HUES6 (cell line): Measurements from ENCODE around the gene PRR36.
A peak's percentile ranks its signal among the peaks of the same experiment; 100 is the strongest.

Experiments
- H3K27ac ChIP-seq: 2 replicates; pipeline ENCODE4 v1.7.0; 2013; ENCODE audit warnings: low read depth, mild to moderate bottlenecking, low read length, inconsistent platforms
- H3K27me3 ChIP-seq: 2 replicates; pipeline ENCODE4 v1.6.1; 2013; ENCODE audit warnings: low read length; ENCODE audit not compliant: control insufficient read depth, insufficient read depth
- H3K36me3 ChIP-seq: 2 replicates; pipeline ENCODE4 v1.6.1; 2013; ENCODE audit warnings: low read length; ENCODE audit not compliant: control insufficient read depth, insufficient read depth
- H3K4me1 ChIP-seq: 2 replicates; pipeline ENCODE4 v1.6.1; 2013; ENCODE audit warnings: low read length; ENCODE audit not compliant: control insufficient read depth, insufficient read depth
- H3K4me3 ChIP-seq: 2 replicates; pipeline ENCODE4 v1.5.1; 2013; ENCODE audit warnings: low read depth, low read length
- H3K9ac ChIP-seq: one replicate; pipeline ENCODE4 v1.6.1; 2013; ENCODE audit warnings: mild to moderate bottlenecking, low read length
- H3K9me3 ChIP-seq: 2 replicates; pipeline ENCODE4 v1.6.1; 2013; ENCODE audit warnings: low read depth, low read length; ENCODE audit not compliant: control insufficient read depth, insufficient read depth

Gene PRR36

DNA sequence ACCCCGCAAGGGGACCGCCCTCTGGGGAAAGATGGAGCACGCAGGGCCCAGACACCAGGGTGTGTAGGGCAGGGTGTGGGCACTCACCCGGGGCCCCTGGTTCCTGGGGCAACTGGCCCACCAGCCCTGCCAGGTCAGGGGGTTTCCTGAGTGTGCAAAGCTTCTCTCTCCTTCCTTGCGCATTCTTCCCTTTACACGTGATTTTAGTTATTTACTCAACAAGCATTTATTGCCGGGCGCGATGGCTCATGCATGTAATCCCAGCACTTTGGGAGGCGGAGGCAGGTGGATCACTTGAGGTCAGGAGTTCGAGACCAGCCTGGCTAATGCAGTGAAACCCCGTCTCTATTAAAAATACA is 20.4 kb downstream of the PRR36 start:
- Histone ChIP-seq H3K4me3 (peak overlapping the region; percentile 48), H3K9me3 (no peaks in the 10 kb centered on the region), H3K27me3 (peaks cover 51% of the 10 kb centered on the region), H3K9ac (no peak overlapping the region), H3K36me3 (no peaks in the 10 kb centered on the region), H3K27ac (no peak overlapping the region), H3K4me1 (peaks cover 19% of the 10 kb centered on the region)

DNA sequence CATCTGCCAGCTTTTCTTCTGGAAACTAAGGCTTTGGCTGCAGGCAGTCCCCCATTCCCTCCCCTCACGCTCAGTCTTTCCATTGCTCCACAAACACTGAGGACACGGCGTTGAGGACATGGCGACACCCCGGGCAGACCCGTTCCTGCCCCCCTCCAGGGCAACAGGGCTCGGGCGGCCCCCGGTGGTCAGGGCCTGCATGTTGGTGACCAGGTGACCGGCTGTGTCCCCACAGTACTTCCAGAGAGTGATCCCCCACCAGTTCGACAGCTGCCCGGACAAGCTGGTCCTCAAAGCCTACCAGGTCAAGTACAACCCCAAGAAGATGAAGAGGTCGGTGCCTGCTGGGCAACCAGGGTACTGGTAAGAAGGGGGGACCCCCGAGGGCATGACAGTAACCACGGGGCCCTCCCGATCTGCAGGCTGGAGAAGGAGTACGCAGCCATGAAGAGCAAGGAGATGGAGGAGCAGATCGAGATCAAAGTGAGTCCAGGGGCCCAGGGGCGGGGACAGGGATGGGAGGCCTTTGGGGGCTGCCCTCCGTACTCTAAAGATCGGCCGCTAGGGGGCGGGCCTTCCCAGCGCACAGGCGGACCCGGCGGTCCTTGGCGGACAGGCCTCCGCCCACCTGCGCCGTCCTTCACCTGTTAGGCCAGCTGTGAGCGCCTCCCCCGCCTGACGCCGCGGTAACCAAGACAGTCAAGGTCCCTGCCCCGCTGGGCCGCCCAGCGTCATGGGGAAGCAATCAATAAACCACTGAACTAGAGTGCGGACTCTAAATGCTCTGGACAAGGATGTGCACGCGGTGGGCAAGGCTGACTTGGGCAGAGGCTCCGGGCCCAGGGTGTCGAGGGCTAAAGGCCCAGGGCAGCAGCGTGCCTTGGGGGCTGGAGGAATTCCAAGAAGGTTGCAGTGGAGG is 21.1 kb downstream of the PRR36 start:
- peaks cover 47% of the 10 kb centered on the region for H3K27me3 ChIP-seq
- peak overlapping the region; percentile 48 for H3K4me3 ChIP-seq
- H3K27ac ChIP-seq, result no peak overlapping the region
- H3K9ac ChIP-seq, result no peak overlapping the region
- no peaks in the 10 kb centered on the region for H3K9me3 ChIP-seq
- peaks cover 15% of the 10 kb centered on the region for H3K4me1 ChIP-seq
- H3K36me3 ChIP-seq, result no peaks in the 10 kb centered on the region

DNA sequence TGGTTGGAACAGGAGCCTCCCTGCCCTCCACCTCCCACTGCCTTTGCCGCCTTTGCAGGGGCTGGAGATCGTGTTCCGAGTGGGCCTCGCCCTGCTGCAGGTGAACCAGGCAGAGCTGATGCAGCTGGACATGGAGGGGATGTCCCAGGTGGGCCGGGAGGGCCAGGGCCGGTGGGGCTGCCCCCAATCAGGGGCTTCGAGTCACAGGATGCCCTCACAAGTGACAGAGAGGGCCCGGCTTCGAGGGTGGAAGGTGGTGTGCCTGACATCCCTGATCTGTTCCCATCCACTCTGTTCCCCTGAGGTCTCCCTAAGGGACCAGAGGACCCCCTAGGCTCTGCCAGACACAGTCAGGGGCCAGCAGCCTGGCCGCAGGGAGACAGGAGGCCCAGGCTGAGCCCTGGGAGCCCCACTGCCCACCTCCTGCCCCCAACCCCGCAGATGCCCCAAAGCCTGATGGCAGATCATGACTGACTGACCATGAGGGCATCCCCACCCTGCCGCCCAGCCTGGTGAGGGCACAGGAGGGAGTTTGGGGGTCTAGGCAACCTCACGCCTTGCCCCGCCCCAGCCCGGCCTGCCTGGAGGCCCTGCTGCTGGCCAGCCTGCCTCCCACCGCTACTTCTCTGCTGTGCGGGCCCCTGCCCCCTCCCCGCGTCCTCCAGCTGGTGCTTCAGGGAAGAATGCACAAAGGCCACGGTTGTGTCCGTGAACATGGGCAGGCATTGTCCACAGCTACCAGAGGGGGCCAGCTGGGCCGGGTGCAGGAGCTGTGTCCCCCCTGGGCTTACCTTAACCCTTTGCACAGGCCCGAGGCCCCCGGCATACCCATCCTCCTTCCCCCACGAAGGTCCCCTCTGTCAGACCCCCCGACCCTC is 22.3 kb downstream of the PRR36 start:
- H3K27me3 ChIP-seq, result peaks cover 36% of the 10 kb centered on the region
- H3K9me3 ChIP-seq, result no peaks in the 10 kb centered on the region
- H3K9ac ChIP-seq, result no peak overlapping the region
- H3K4me3 ChIP-seq, result no peak overlapping the region
- peaks cover 9% of the 10 kb centered on the region for H3K4me1 ChIP-seq
- H3K27ac ChIP-seq, result no peak overlapping the region
- H3K36me3 ChIP-seq, result no peaks in the 10 kb centered on the region

DNA sequence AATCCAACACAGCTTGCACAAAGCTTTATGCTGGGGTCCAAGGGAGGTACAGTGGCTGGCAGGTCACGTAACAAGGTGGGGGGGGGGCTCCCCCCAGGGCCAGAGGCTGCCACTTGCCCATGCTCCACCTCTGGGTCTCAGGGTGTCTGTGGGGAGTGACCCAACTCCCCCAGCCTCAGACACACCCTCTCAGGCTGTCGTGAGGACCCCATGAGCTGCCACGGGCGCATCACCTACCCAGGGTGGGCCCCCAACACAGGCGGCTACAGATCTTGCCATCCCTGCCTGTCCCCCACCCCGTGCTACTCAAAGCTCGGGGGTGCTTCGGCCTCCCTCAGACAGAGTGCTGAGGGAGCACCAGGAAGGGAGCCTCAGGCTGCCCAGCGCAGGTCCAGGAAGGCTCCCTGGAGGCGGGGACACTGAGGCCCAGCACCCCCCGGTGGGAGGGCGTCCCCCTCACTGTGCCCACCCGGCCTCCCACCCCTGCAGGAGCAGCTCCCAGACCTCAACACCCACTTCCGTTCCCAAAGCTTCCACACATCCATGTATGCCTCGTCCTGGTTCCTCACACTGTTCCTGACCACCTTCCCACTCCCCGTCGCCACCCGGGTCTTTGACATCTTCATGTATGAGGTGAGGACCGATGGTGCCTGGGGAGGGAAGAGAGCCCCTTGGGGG is 23.1 kb downstream of the PRR36 start:
- Histone ChIP-seq H3K4me3 (no peak overlapping the region), H3K36me3 (no peaks in the 10 kb centered on the region), H3K9me3 (no peaks in the 10 kb centered on the region), H3K27ac (no peak overlapping the region), H3K27me3 (peaks cover 34% of the 10 kb centered on the region), H3K9ac (no peak overlapping the region), H3K4me1 (peaks cover 9% of the 10 kb centered on the region)

DNA sequence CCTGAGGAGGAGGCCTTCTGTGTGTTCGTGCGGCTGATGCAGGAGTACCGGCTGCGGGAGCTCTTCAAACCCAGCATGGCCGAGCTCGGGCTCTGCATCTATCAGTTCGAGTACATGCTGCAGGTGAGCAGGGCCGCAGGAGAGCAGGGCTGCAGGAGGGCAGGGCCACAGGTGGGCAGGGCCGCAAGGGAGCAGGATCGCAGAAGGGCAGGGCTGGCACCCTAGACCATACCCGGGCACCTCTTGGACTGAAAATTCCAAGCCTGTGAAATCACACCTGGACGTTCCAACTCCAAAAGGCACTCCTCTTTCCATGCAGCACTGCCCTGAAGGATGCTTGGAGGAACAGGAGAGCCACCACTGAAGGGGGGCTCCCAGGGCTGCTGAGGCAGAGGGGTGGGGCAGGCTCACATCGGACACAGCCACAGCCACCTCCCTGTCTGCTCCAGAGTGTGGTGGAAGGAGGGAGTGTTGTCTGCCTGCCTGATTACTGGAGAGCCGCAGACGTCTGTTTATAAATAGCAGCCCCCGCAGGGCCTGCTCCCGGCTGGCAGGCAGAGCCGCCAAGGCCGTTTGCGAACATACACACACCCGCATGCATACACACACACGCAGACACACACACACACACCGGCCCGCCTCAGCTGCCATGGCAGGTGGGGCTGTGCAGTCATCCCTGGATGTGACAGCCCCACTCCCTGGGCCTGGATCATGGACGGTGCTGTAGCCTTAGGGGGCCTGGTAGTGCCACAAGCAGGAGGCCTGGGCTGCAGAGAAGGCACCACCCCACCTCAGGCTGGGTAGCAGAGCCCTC is 24.0 kb downstream of the PRR36 start:
- H3K4me3 ChIP-seq, result no peak overlapping the region
- H3K4me1 ChIP-seq, result peaks cover 9% of the 10 kb centered on the region
- no peaks in the 10 kb centered on the region for H3K9me3 ChIP-seq
- no peaks in the 10 kb centered on the region for H3K36me3 ChIP-seq
- H3K27me3 ChIP-seq, result peaks cover 25% of the 10 kb centered on the region
- no peak overlapping the region for H3K27ac ChIP-seq
- H3K9ac ChIP-seq, result no peak overlapping the region

DNA sequence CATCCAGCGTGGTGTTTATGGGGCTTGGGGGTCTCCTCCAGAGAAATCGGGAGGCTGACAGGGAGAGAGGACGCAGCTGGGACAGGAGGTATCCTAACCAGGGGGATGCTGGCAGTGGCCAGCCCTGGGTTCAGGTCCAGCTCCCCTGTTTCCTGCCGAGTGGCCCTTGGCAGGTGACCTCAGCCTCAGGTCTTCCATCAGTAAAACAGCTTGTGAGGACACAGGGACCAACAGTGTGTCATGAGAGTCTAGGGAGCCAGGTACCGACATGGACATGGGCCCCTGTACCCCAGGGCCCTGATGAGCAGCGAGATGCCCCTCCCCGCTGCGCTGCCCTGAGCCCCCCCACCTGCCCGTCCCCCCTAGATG is 24.6 kb downstream of the PRR36 start:
- Histone ChIP-seq H3K36me3 (no peaks in the 10 kb centered on the region), H3K9me3 (no peaks in the 10 kb centered on the region), H3K27me3 (peaks cover 19% of the 10 kb centered on the region), H3K4me3 (no peak overlapping the region), H3K9ac (no peak overlapping the region), H3K4me1 (peaks cover 9% of the 10 kb centered on the region), H3K27ac (no peak overlapping the region)

DNA sequence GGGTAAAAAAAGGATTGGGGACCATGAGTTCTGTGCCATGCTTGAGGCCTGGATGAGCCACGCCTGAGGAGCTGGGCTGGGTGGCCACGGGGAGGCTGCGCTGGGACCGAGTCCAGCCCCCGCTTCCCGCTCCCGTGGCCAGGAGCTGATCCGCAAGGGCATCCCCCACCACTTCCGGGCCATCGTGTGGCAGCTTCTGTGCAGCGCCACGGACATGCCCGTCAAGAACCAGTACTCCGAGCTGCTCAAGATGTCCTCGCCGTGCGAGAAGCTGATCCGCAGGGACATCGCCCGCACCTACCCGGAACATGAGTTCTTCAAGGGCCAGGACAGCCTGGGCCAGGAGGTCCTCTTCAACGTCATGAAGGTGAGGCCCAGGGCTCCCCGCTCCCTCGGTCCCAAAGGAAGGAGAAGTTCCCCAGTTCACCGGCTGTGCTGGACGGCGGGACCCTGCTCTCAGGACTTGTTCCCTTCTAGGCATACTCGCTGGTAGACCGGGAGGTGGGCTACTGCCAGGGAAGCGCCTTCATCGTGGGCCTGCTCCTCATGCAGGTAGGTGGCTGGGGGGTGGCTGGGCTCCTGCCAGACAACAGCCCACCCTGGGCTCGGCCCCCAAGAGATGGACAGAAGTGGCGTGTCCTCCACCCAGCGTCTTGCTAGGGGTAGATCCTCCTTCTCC is 25.3 kb downstream of the PRR36 start:
- Histone ChIP-seq H3K4me3 (no peak overlapping the region), H3K9me3 (no peaks in the 10 kb centered on the region), H3K27ac (no peak overlapping the region), H3K9ac (no peak overlapping the region), H3K36me3 (no peaks in the 10 kb centered on the region), H3K4me1 (peaks cover 9% of the 10 kb centered on the region), H3K27me3 (peaks cover 12% of the 10 kb centered on the region; the same call in 1 of the 2 replicates)

DNA sequence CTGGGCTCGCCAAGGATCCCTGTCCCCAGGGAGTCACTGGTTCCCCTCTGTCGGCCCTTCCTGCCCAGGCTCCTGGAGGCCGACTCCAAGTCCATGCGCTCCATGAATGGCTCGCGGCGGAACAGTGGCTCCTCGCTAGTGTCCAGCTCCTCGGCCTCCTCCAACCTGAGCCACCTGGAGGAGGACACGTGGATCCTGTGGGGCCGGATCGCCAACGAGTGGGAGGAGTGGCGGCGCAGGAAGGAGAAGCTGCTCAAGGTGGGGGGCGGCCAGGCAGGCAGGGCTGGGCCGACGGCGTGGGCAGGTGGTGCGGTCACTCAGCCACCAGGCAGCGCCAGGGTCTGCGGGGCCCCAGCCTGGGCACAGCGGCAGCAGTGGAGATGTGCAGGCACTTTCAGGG is 26.5 kb downstream of the PRR36 start:
- Histone ChIP-seq H3K9ac (no peak overlapping the region), H3K36me3 (no peaks in the 10 kb centered on the region), H3K27me3 (peaks cover 9% of the 10 kb centered on the region; the same call in 1 of the 2 replicates), H3K9me3 (peaks cover 5% of the 10 kb centered on the region; the same call in 1 of the 2 replicates), H3K4me1 (no peaks in the 10 kb centered on the region), H3K27ac (no peak overlapping the region), H3K4me3 (no peak overlapping the region)

DNA sequence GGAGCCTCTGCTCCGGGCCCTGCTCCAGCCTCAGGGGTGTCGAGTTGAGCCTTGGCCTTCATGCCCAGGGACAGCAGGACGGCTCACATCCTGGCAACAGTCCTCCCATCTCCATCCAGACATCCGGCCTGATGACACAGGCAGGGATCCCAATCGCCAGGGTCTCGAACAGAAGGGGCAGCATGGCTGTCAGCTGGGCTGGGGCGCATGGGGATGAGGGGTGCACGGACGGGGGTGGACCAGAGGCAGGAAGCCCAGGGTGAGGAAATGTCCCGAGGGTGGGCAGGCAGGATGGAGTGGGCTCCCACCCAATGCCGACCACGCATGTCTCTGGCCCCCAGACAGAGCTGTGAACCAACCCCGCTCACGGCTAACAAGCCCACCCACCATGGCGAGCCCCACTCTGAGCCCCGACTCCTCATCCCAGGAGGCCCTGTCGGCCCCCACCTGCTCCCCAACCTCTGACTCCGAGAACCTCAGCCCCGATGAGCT is 28.0 kb downstream of the PRR36 start:
- Histone ChIP-seq H3K27ac (no peak overlapping the region), H3K9ac (no peak overlapping the region), H3K36me3 (no peaks in the 10 kb centered on the region), H3K27me3 (0 out of 2 replicates have a peak, but pooled peaks cover 5% of the 10 kb centered on the region), H3K4me1 (no peaks in the 10 kb centered on the region), H3K9me3 (peaks cover 14% of the 10 kb centered on the region; the same call in 1 of the 2 replicates), H3K4me3 (no peak overlapping the region)
